ENCODE measurements around the gene EPC2. TPM values are rescaled to one million over a fixed set of nuclear protein-coding genes. Genes with fewer than 3 reads are reported as not detected.

The EPC2 gene
- total and polyA plus RNA-seq, 2 of the 8 experiments (the other 6 are each of a cell fraction or from before 2014, with no cell fraction given): 16.1 to 25.7 TPM

DNA sequence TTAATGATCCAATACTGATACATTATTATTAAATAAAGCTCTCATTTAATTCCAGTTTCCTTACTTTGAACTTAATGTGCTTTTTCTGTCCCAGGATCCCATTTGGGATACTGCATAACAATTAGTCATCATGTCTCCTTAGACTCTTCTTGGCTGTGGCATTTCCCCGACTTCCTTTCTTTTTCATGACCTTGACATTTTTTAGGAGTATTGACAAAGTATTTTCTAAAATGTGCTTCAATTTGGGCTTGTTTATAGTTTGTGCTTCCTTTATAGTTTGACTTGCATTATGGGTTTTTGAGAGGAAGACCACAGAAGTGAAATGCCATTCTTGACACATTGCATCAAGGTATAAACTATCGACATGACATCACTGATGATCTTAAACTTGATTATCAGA is 184.4 kb downstream of the EPC2 start (continued):
- no peak for TF ChIP-seq JUND (IDR thresholded peaks at IDR 0.05; ENCODE audit: low read length)
- no peak for TF ChIP-seq TEAD4 (IDR thresholded peaks at IDR 0.05; ENCODE audit: low read depth, low read length)
- TF ChIP-seq CHD1 (IDR thresholded peaks at IDR 0.05; ENCODE audit: low read depth, low read length): no peak
- no peak for TF ChIP-seq FOSL1 (IDR thresholded peaks at IDR 0.05; ENCODE audit: insufficient read depth, low read depth, low read length)
- TF ChIP-seq SUZ12 (IDR thresholded peaks at IDR 0.05; ENCODE audit: low read length): no peak
- no peak for TF ChIP-seq RNF2 (IDR thresholded peaks at IDR 0.05; ENCODE audit: borderline replicate concordance, low read depth, low read length, missing control alignments, poor library complexity, severe bottlenecking)
- TF ChIP-seq POU5F1 (IDR thresholded peaks at IDR 0.05; ENCODE audit: low read depth, low read length): no peak

Measured in H1 (cell line).